NT2/D1 (cell line): ENCODE results near the gene IRF7.

ENCODE experiments used
- SUZ12 ChIP-seq: IDR thresholded peaks from 2 replicates; pipeline ENCODE4 v1.6.1; 2011; ENCODE audit not compliant: insufficient read length, insufficient read depth; ENCODE audit errors: extremely low read depth
- YY1 ChIP-seq: IDR thresholded peaks from 2 replicates; pipeline ENCODE4 v1.6.1; 2011; ENCODE audit not compliant: insufficient read length, insufficient read depth
- ZNF274 ChIP-seq: IDR thresholded peaks from 2 replicates; pipeline ENCODE4 v1.6.1; 2011; ENCODE audit warnings: mild to moderate bottlenecking, low read depth, low read length

DNA sequence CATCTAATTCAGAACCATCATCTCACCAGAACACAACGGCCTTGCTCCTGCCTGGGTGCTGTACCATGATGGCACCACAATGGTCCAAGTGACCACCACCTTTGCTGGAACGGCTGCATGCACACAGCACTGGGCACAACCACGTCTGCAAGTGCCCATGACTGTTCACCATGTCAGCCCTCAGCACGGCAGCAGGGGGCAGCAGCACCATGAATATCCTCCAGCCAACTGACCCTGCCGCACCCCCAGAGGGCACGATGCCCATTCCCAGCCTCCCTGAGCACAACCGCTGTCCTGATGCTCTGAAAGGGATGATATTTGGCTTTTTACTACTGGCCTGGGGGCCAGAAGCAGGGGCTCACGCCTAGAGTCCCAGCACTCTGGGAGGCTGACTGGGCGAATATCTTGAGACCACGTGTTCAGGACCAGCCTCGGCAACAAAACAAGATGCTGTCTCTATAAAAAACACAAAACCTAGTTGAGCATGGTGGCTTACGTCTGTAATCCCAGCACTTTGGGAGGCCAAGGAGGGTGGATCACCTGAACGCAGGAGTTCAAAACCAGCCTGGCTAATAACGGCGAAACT is 47.0 kb upstream of the IRF7 start:
- TF ChIP-seq SUZ12 (no peak), YY1 (no peak), ZNF274 (no peak)
